Measurements from ENCODE around the gene NEDD4L. TPM values are rescaled to one million over a fixed set of nuclear protein-coding genes. Genes with fewer than 3 reads are reported as not detected.

Gene NEDD4L
- total RNA-seq, 4 donors from 2014 or later, result 44.0 to 104 (median 59.6) TPM

- Histone ChIP-seq H3K4me1 (peaks cover 6% of the 10 kb centered on the region), H3K27ac (no peak overlapping the region), H3K9me3 (no peaks in the 10 kb centered on the region), H3K36me3 (no peaks in the 10 kb centered on the region), H3K4me3 (no peak overlapping the region), H3K27me3 (no peaks in the 10 kb centered on the region)
- WGBS, result 72% methylated on average over 6 of the region's 6 CpGs
- TF ChIP-seq CTCF (IDR thresholded peaks at IDR 0.05) (no peak), EP300 (IDR thresholded peaks at IDR 0.05) (no peak), POLR2A (IDR thresholded peaks at IDR 0.05) (no peak), POLR2AphosphoS5 (IDR thresholded peaks at IDR 0.05) (no peak)
- DNase-seq (ENCODE audit: low spot score in 2 of 2), result no peak
These were observed 171.0 kb downstream of the NEDD4L start for GRCh38 chr18:58215011-58215410.

GRCh38 chr18:58216071-58216481 is 172.1 kb downstream of the NEDD4L start:
- Histone ChIP-seq H3K27me3 (no peaks in the 10 kb centered on the region), H3K9me3 (no peaks in the 10 kb centered on the region), H3K4me3 (no peak overlapping the region), H3K4me1 (peaks cover 6% of the 10 kb centered on the region), H3K27ac (no peak overlapping the region), H3K36me3 (no peaks in the 10 kb centered on the region)
- no peak for TF ChIP-seq EP300 (IDR thresholded peaks at IDR 0.05)
- no peak for TF ChIP-seq POLR2AphosphoS5 (IDR thresholded peaks at IDR 0.05)
- no peak for TF ChIP-seq POLR2A (IDR thresholded peaks at IDR 0.05)
- TF ChIP-seq CTCF (IDR thresholded peaks at IDR 0.05), result no peak
- WGBS, result 52% methylated on average over 3 of the region's 3 CpGs
- no peak for DNase-seq (ENCODE audit: low spot score in 2 of 2)

GRCh38 chr18:58217052-58217451 is 173.0 kb downstream of the NEDD4L start:
- Histone ChIP-seq H3K27ac (no peak overlapping the region), H3K36me3 (no peaks in the 10 kb centered on the region), H3K9me3 (no peaks in the 10 kb centered on the region), H3K4me3 (no peak overlapping the region), H3K27me3 (no peaks in the 10 kb centered on the region), H3K4me1 (peaks cover 12% of the 10 kb centered on the region)
- 82% methylated on average over 3 of the region's 3 CpGs for WGBS
- DNase-seq (ENCODE audit: low spot score in 2 of 2), result no peak
- TF ChIP-seq CTCF (IDR thresholded peaks at IDR 0.05) (no peak), EP300 (IDR thresholded peaks at IDR 0.05) (no peak), POLR2A (IDR thresholded peaks at IDR 0.05) (no peak), POLR2AphosphoS5 (IDR thresholded peaks at IDR 0.05) (no peak)

GRCh38 chr18:58218117-58218516 is 174.1 kb downstream of the NEDD4L start:
- peaks cover 20% of the 10 kb centered on the region for H3K4me1 ChIP-seq
- no peaks in the 10 kb centered on the region for H3K36me3 ChIP-seq
- no peak for DNase-seq (ENCODE audit: low spot score in 2 of 2)
- H3K27ac ChIP-seq, result no peak overlapping the region
- WGBS, result 60% methylated on average over 1 of the region's 1 CpG
- TF ChIP-seq CTCF (IDR thresholded peaks at IDR 0.05) (no peak), EP300 (IDR thresholded peaks at IDR 0.05) (no peak)
- no peaks in the 10 kb centered on the region for H3K9me3 ChIP-seq
- H3K27me3 ChIP-seq, result no peaks in the 10 kb centered on the region
- no peak overlapping the region for H3K4me3 ChIP-seq

GRCh38 chr18:58221060-58221725 is 177.2 kb downstream of the NEDD4L start:
- Histone ChIP-seq H3K4me1 (peaks cover 36% of the 10 kb centered on the region), H3K27ac (peak overlapping the region; percentile 83), H3K36me3 (no peaks in the 10 kb centered on the region), H3K27me3 (no peaks in the 10 kb centered on the region), H3K9me3 (no peaks in the 10 kb centered on the region), H3K4me3 (peak overlapping the region; percentile 35)
- TF ChIP-seq POLR2AphosphoS5 (IDR thresholded peaks at IDR 0.05), result no peak
- peak in 1 of 2 donors; percentile 26 for TF ChIP-seq POLR2A (IDR thresholded peaks at IDR 0.05)
- 74% methylated on average over 12 of the region's 12 CpGs for WGBS
- no peak for DNase-seq (ENCODE audit: low spot score in 2 of 2)
